K562 (cell line): ENCODE data around the gene TNNT2. TPM values are rescaled to one million over a fixed set of nuclear protein-coding genes. Genes with fewer than 3 reads are reported as not detected.

Experiments
- ATAC-seq: fragments of 200-7000 bp; cut with Tn5 transposase; 3 replicates; pipeline ENCODE4 v1.9.1; 2020; ENCODE audit warnings: moderate library complexity
- BruUV-seq: library from RNA; stranded (reverse); fragments of 400-500 nt; replicated peaks from 2 replicates; lab custom pipeline; 2021; lab: Mats Ljungman, UMichigan
- CTCF ChIA-PET: fragments of 300-600 bp; formaldehyde crosslinking; extraction: SDS; loops from one replicate; lab custom pipeline; 2021; ENCODE audit warnings: low intra/inter-chr PET ratio; lab: Yijun Ruan, JAX
- POLR2A ChIA-PET: fragments of 300-600, 350-650 bp; sonication (Branson Sonifier 250); formaldehyde crosslinking; extraction: SDS; loops from one replicate; lab custom pipeline; 2021; ENCODE audit warnings: antibody characterized with exemption, inconsistent platforms; lab: Yijun Ruan, JAX
- DNase-seq, 4 experiments: peaks; one replicate each; pipeline versions ENCODE4 v3.0.0 to v3.0.0-alpha.2; 2011 to 2018; ENCODE audit warnings: low spot score in 3 of 4, mixed read lengths in 3 of 4; ENCODE audit errors: extremely low read depth in 1 of 4
- FAIRE-seq: peaks from 2 replicates; lab custom pipeline; 2011; peaks lifted over from hg19 to GRCh38; lab: Jason Lieb, UNC
- H2AFZ ChIP-seq: 2 replicates; pipeline ENCODE4 v1.6.0; 2011; ENCODE audit warnings: low read depth, low read length, control low read depth, inconsistent platforms
- H3K27ac ChIP-seq: fragments of 200-600 bp; 3 replicates; pipeline ENCODE4 v1.8.0; 2011; ENCODE audit warnings: low read depth, mild to moderate bottlenecking, control low read depth, inconsistent platforms, low read length, moderate library complexity, mixed read lengths; ENCODE audit errors: extremely low read depth
- H3K27me3 ChIP-seq, 2 experiments: fragments of 300-600 bp in 1 of 2; 2 replicates in 1 of 2; 3 replicates in 1 of 2; pipeline versions ENCODE4 v1.6.0 to v1.8.0; 2011; ENCODE audit warnings: inconsistent platforms in 2 of 2, low read length in 2 of 2, mild to moderate bottlenecking in 1 of 2, mixed read lengths in 1 of 2, moderate library complexity in 1 of 2; ENCODE audit not compliant: control insufficient read depth in 2 of 2, insufficient read depth in 2 of 2
- H3K36me3 ChIP-seq: fragments of 300-600 bp; 3 replicates; pipeline ENCODE4 v1.8.0; 2011; ENCODE audit warnings: mild to moderate bottlenecking, low read length, inconsistent platforms; ENCODE audit not compliant: control insufficient read depth, insufficient read depth
- H3K4me1 ChIP-seq, 2 experiments: fragments of 200-600 bp in 1 of 2; replicated peaks in 1 of 2; 2 replicates in 1 of 2; 3 replicates in 1 of 2; pipeline versions ENCODE4 v1.5.1 to v1.8.0; 2011; ENCODE audit warnings: inconsistent platforms in 2 of 2, low read length in 2 of 2, mild to moderate bottlenecking in 1 of 2, mixed read lengths in 1 of 2, moderate library complexity in 1 of 2; ENCODE audit not compliant: control insufficient read depth in 2 of 2, insufficient read depth in 2 of 2
- H3K4me2 ChIP-seq: 2 replicates; pipeline ENCODE4 v1.6.1; 2011; ENCODE audit warnings: low read length, control low read depth, inconsistent platforms, mixed read lengths; ENCODE audit not compliant: insufficient read depth
- H3K4me3 ChIP-seq: fragments of 200-600 bp; sonication (generic), shearing (Covaris generic); 2 replicates; pipeline ENCODE4 v1.5.1; 2016; ENCODE audit warnings: control low read depth, inconsistent platforms
- H3K79me2 ChIP-seq: fragments of 200-600 bp; 3 replicates; pipeline ENCODE4 v1.8.0; 2011; ENCODE audit warnings: low read length, inconsistent platforms; ENCODE audit not compliant: control insufficient read depth, insufficient read depth
- H3K9ac ChIP-seq, 2 experiments: 2 replicates each; pipeline versions ENCODE4 v1.6.0 to v1.6.1; 2011; ENCODE audit warnings: low read depth in 2 of 2, low read length in 2 of 2, control low read depth in 1 of 2, inconsistent platforms in 1 of 2, mild to moderate bottlenecking in 1 of 2, mixed read lengths in 1 of 2; ENCODE audit not compliant: insufficient read depth in 1 of 2
- H3K9me1 ChIP-seq: one replicate; pipeline ENCODE4 v1.6.0; 2011; ENCODE audit warnings: inconsistent platforms, mild to moderate bottlenecking, low read length, moderate library complexity; ENCODE audit not compliant: control insufficient read depth, insufficient read depth
- H3K9me3 ChIP-seq: replicated peaks from 2 replicates; pipeline ENCODE4 v1.5.1; 2011; ENCODE audit warnings: low read depth, low read length, inconsistent platforms; ENCODE audit not compliant: control insufficient read depth, insufficient read depth
- H4K20me1 ChIP-seq: replicated peaks from 2 replicates; pipeline ENCODE4 v1.6.1; 2011; ENCODE audit warnings: low read length, inconsistent platforms, mixed read lengths; ENCODE audit not compliant: control insufficient read depth, insufficient read depth
- ESRRA ChIP-seq: fragments of 450-650 bp; IDR thresholded peaks from 2 replicates; pipeline ENCODE4 v1.6.1; 2014; ENCODE audit warnings: low read depth, mild to moderate bottlenecking, moderate library complexity, borderline replicate concordance
- L3MBTL2 ChIP-seq: fragments of 450-650 bp; IDR thresholded peaks from 2 replicates; pipeline ENCODE4 v1.6.1; 2016; ENCODE audit warnings: mild to moderate bottlenecking, moderate library complexity
- RAD21 ChIP-seq, 2 experiments: fragments of 250-450 bp in 1 of 2; fragments of 450-650 bp in 1 of 2; sonication (Bioruptor Pico) in 1 of 2; formaldehyde crosslinking in 1 of 2; IDR thresholded peaks in 1 of 2; conservative IDR thresholded peaks in 1 of 2; 2 replicates each; pipeline versions ENCODE4 v1.4.0 to v1.8.0; 2020 to 2022; ENCODE audit warnings: mild to moderate bottlenecking in 2 of 2, moderate library complexity in 1 of 2
- RCOR1 ChIP-seq, 2 experiments: IDR thresholded peaks; 2 replicates each; pipeline ENCODE4 v1.6.1; 2012; ENCODE audit warnings: low read depth in 2 of 2, low read length in 2 of 2, borderline replicate concordance in 1 of 2, improper control_type of control experiment in 1 of 2
- ZBTB1 ChIP-seq: sonication (generic); formaldehyde crosslinking; IDR thresholded peaks from 2 replicates; pipeline ENCODE4 v1.8.1; 2023; ENCODE audit warnings: missing genetic modification reagents, low read depth, mild to moderate bottlenecking, borderline replicate concordance
- ZNF217 ChIP-seq: sonication (generic); formaldehyde crosslinking; IDR thresholded peaks from 2 replicates; pipeline ENCODE4 v1.8.0; 2022; ENCODE audit warnings: mild to moderate bottlenecking, missing genetic modification reagents
- WGBS: fragments of 100-300 bp; shearing (Covaris generic); methylation state at CpG from one replicate; pipeline ENCODE4 v1.1.6; 2016; ENCODE audit warnings: low coverage, mixed read lengths; ENCODE audit not compliant: insufficient coverage; ENCODE audit errors: missing lambda C conversion rate; 5-methylcytosine and 5-hydroxymethylcytosine counted together
- in situ Hi-C: fragments of 300-500 bp; cut with MboI; formaldehyde crosslinking; loops from 4 replicates; pipeline ENCODE4 v1.15.0; 2018; ENCODE audit warnings: inconsistent platforms, mixed read lengths
- intact Hi-C: fragments of 100-400 bp; cut with micrococcal nuclease; formaldehyde crosslinking; loops from 2 replicates; pipeline ENCODE4 v1.14.2; 2022
- polyA plus RNA-seq, 8 experiments: library from polyadenylated mRNA; depleted of rRNA in 4 of 8; stranded (reverse) in 5 of 8; unstranded in 3 of 8; fragments of >200 nt; fragmentation: Nextera tagmentation in 2 of 8; fragmentation: Illumina TruSeq in 1 of 8; extraction: Ambion mirVana in 2 of 8; extraction: Trizol in 1 of 8; gene quantifications; 2 replicates each; pipeline versions ENCODE4 v1.2.1 to v1.2.3, GENCODE V29; 2011 to 2014; ENCODE audit warnings: inconsistent platforms in 1 of 8, missing spikeins in 1 of 8
- total RNA-seq, 7 experiments: library from RNA; depleted of rRNA in 6 of 7; stranded (reverse); fragments of >200 nt in 6 of 7; fragmentation: Illumina TruSeq in 2 of 7; extraction: Trizol in 2 of 7; gene quantifications; 2 replicates each; pipeline versions ENCODE4 v1.2.1 to v1.2.3, GENCODE V29; 2011 to 2021; ENCODE audit warnings: low replicate concordance in 1 of 7
- TF ChIP-seq, protein P1 (sequence below), 3 experiments: IDR thresholded peaks in 2 of 3; conservative IDR thresholded peaks in 1 of 3; 2 replicates each; pipeline ENCODE4 v1.5.1; 2011 to 2012; ENCODE audit warnings: low read length in 3 of 3, mild to moderate bottlenecking in 3 of 3, control low read depth in 2 of 3, improper control_type of control experiment in 1 of 3, inconsistent platforms in 1 of 3, low read depth in 1 of 3, mixed read lengths in 1 of 3, moderate library complexity in 1 of 3; ENCODE audit not compliant: insufficient read depth in 2 of 3
- TF ChIP-seq, protein P2 (sequence below): sonication (generic); formaldehyde crosslinking; IDR thresholded peaks from 2 replicates; pipeline ENCODE4 v1.8.1; 2023; ENCODE audit warnings: mild to moderate bottlenecking, missing genetic modification reagents, moderate library complexity
- TF ChIP-seq, protein P3 (sequence below), 2 experiments: fragments of 450-650 bp in 1 of 2; IDR thresholded peaks; 2 replicates each; pipeline ENCODE4 v1.6.1; 2011 to 2017; ENCODE audit warnings: low read depth in 2 of 2, antibody characterized with exemption in 1 of 2, borderline replicate concordance in 1 of 2, low read length in 1 of 2, mild to moderate bottlenecking in 1 of 2, mixed read lengths in 1 of 2; ENCODE audit not compliant: control insufficient read depth in 1 of 2
- TF ChIP-seq, protein P4 (sequence below): fragments of 250-450 bp; sonication (Bioruptor Pico); IDR thresholded peaks from 2 replicates; pipeline ENCODE4 v1.5.0; 2020; ENCODE audit warnings: mild to moderate bottlenecking, borderline replicate concordance

TNNT2 gene
- total and polyA plus RNA-seq, 9 of the 15 experiments (the other 6 are each of a cell fraction or from before 2014, with no cell fraction given), result not detected

DNA sequence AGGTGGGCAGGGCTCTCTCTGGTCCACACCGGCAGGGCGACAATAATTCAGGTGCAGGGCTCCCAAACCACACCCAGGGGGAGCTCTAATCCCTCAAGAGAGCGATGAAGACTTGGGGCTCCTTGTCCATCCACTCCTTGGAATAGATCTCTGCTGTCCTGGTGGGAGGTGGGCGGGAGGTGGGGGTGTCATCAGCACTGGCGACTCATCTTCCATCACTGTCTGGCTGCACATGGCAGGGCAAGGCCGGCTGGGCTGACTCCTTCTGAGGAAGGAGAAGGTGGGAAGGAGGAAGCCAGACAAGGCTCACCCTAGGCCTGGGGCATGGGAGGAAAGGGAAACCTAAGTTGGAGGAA lies 29.3 kb downstream of the TNNT2 start:
- WGBS, result under 1% methylated on average over 6 of the region's 6 CpGs
- Histone ChIP-seq H3K27ac (no peak overlapping the region), H3K9me1 (no peaks in the 10 kb centered on the region), H3K27me3 (peaks cover 0 to 44% of the 10 kb centered on the region in 2 experiments; a peak in 2 of 5 replicates), H4K20me1 (peaks cover 19% of the 10 kb centered on the region), H3K36me3 (no peaks in the 10 kb centered on the region), H3K4me2 (no peak overlapping the region), H3K4me3 (no peak overlapping the region), H3K4me1 (no peaks in the 10 kb centered on the region), H3K9me3 (no peaks in the 10 kb centered on the region), H3K79me2 (no peaks in the 10 kb centered on the region), H2AFZ (no peak overlapping the region), H3K9ac (no peak overlapping the region)
- peak; percentile 69 to 81 (median 73) for DNase-seq
- intact Hi-C loops, result loop anchor here (1.0 to 5.0 kb wide), 2 partner anchors 60 to 96 kb away; no protein-coding TSS in a partner anchor
- CTCF ChIA-PET, result interaction anchor here (0.6 to 1.7 kb wide), 5 partner anchors 13 to 165 kb away, joined by 3 to 7 read pairs (median 4); no protein-coding TSS in a partner anchor
- FAIRE-seq, result peak; percentile 68
- ATAC-seq, result peak; percentile 96
- no TSS peak for BruUV-seq
- POLR2A ChIA-PET, result interaction anchor here (0.6 to 1.9 kb wide), 8 partner anchors 14 to 109 kb away, joined by 3 to 6 read pairs (median 3); no protein-coding TSS in a partner anchor
- in situ Hi-C loops, result no loop called here
- TF ChIP-seq ZNF217, result no peak
- TF ChIP-seq, protein P1, sequence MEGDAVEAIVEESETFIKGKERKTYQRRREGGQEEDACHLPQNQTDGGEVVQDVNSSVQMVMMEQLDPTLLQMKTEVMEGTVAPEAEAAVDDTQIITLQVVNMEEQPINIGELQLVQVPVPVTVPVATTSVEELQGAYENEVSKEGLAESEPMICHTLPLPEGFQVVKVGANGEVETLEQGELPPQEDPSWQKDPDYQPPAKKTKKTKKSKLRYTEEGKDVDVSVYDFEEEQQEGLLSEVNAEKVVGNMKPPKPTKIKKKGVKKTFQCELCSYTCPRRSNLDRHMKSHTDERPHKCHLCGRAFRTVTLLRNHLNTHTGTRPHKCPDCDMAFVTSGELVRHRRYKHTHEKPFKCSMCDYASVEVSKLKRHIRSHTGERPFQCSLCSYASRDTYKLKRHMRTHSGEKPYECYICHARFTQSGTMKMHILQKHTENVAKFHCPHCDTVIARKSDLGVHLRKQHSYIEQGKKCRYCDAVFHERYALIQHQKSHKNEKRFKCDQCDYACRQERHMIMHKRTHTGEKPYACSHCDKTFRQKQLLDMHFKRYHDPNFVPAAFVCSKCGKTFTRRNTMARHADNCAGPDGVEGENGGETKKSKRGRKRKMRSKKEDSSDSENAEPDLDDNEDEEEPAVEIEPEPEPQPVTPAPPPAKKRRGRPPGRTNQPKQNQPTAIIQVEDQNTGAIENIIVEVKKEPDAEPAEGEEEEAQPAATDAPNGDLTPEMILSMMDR (IDR thresholded peaks at IDR 0.05 in 2 of 3, conservative IDR thresholded peaks at IDR 0.05 in 1 of 3; ENCODE audit: insufficient read depth in 2 of 3, low read depth in 1 of 3, low read length in 3 of 3), result peak; percentile 81 to 87 (median 83)
- peak in 1 of 2 experiments; percentile 65; a peak in 3 of 4 replicates for TF ChIP-seq RAD21 (CRISPR knock-in tag; conservative IDR thresholded peaks at IDR 0.05 in 1 of 2, IDR thresholded peaks at IDR 0.05 in 1 of 2)
- TF ChIP-seq, protein P2, sequence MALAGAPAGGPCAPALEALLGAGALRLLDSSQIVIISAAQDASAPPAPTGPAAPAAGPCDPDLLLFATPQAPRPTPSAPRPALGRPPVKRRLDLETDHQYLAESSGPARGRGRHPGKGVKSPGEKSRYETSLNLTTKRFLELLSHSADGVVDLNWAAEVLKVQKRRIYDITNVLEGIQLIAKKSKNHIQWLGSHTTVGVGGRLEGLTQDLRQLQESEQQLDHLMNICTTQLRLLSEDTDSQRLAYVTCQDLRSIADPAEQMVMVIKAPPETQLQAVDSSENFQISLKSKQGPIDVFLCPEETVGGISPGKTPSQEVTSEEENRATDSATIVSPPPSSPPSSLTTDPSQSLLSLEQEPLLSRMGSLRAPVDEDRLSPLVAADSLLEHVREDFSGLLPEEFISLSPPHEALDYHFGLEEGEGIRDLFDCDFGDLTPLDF (CRISPR knock-in tag), result no peak
- TF ChIP-seq L3MBTL2, result no peak
- peak; percentile 12; the same call in 1 of the 2 replicates for TF ChIP-seq ESRRA
- no peak for TF ChIP-seq ZBTB1
- TF ChIP-seq, protein P3, sequence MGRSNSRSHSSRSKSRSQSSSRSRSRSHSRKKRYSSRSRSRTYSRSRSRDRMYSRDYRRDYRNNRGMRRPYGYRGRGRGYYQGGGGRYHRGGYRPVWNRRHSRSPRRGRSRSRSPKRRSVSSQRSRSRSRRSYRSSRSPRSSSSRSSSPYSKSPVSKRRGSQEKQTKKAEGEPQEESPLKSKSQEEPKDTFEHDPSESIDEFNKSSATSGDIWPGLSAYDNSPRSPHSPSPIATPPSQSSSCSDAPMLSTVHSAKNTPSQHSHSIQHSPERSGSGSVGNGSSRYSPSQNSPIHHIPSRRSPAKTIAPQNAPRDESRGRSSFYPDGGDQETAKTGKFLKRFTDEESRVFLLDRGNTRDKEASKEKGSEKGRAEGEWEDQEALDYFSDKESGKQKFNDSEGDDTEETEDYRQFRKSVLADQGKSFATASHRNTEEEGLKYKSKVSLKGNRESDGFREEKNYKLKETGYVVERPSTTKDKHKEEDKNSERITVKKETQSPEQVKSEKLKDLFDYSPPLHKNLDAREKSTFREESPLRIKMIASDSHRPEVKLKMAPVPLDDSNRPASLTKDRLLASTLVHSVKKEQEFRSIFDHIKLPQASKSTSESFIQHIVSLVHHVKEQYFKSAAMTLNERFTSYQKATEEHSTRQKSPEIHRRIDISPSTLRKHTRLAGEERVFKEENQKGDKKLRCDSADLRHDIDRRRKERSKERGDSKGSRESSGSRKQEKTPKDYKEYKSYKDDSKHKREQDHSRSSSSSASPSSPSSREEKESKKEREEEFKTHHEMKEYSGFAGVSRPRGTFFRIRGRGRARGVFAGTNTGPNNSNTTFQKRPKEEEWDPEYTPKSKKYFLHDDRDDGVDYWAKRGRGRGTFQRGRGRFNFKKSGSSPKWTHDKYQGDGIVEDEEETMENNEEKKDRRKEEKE (IDR thresholded peaks at IDR 0.05; ENCODE audit: borderline replicate concordance in 1 of 2, control insufficient read depth in 1 of 2, low read depth in 2 of 2, low read length in 1 of 2), result no peak
- TF ChIP-seq, protein P4, sequence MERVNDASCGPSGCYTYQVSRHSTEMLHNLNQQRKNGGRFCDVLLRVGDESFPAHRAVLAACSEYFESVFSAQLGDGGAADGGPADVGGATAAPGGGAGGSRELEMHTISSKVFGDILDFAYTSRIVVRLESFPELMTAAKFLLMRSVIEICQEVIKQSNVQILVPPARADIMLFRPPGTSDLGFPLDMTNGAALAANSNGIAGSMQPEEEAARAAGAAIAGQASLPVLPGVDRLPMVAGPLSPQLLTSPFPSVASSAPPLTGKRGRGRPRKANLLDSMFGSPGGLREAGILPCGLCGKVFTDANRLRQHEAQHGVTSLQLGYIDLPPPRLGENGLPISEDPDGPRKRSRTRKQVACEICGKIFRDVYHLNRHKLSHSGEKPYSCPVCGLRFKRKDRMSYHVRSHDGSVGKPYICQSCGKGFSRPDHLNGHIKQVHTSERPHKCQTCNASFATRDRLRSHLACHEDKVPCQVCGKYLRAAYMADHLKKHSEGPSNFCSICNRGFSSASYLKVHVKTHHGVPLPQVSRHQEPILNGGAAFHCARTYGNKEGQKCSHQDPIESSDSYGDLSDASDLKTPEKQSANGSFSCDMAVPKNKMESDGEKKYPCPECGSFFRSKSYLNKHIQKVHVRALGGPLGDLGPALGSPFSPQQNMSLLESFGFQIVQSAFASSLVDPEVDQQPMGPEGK (CRISPR knock-in tag), result no peak
- 0 out of 4 replicates have a peak, but pooled peaks of 1 of the 2 experiments have one; percentile 32 for TF ChIP-seq RCOR1 (IDR thresholded peaks at IDR 0.05; ENCODE audit: borderline replicate concordance in 1 of 2, low read depth in 2 of 2, low read length in 2 of 2)
